Measurements from ENCODE around the gene SPAG16.

SPAG16 gene

GRCh38 chr2:213848631-213849030 lies 564.4 kb downstream of the SPAG16 start:
- no peak for TF ChIP-seq CTCF (conservative IDR thresholded peaks at IDR 0.05; ENCODE audit: low read length)
- peak; percentile 24 for DNase-seq (ENCODE audit: low read depth)
- no peak overlapping the region for H3K4me3 ChIP-seq (ENCODE audit: low read length)

DNA sequence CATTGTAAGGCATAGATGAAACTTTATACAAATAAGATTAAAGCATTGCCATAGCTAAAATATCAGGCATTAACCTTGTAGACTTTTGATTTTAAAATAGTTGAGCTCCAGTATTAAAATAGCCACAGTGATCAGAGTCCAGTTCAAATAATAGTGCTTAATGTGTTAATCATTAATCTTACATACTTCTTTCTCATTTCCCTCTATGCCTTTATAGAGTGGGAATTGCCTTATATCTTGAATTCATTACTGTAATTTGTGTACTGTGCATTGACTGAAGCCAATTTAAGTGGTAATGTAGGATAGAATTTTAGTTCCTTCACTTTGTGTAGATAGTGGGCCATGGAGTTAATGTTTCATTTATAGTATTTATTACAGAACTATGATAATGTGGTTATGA lies 577.4 kb downstream of the SPAG16 start:
- DNase-seq (ENCODE audit: low read depth) = no peak
- TF ChIP-seq CTCF (conservative IDR thresholded peaks at IDR 0.05; ENCODE audit: low read length) = no peak
- H3K4me3 ChIP-seq (ENCODE audit: low read length) = no peak overlapping the region

- no peak overlapping the region for H3K4me3 ChIP-seq (ENCODE audit: low read length)
- DNase-seq (ENCODE audit: low read depth) = no peak
- no peak for TF ChIP-seq CTCF (conservative IDR thresholded peaks at IDR 0.05; ENCODE audit: low read length)
Measured at GRCh38 chr2:213862407-213863076, 578.3 kb downstream of the SPAG16 start.

DNA sequence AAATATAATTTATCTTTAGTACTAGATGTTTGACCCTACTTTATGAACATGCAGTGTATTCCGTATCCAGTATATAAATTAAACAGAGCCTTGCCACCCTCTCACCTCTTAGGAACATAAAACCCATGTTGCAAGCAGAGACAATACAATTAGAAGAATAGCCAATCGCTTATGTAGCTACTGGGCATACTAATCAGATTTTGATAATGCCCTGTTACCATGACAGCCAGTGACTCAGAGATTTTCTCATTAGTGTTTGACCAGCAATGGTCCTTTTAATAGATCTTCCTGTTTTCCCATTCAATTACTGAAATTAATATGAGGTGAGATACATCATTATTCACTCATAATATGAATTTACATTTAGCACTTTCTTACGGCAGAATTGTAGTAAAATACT lies 579.3 kb downstream of the SPAG16 start:
- no peak overlapping the region for H3K4me3 ChIP-seq (ENCODE audit: low read length)
- TF ChIP-seq CTCF (conservative IDR thresholded peaks at IDR 0.05; ENCODE audit: low read length) = no peak
- no peak for DNase-seq (ENCODE audit: low read depth)

- no peak overlapping the region for H3K4me3 ChIP-seq (ENCODE audit: low read length)
- TF ChIP-seq CTCF (conservative IDR thresholded peaks at IDR 0.05; ENCODE audit: low read length) = no peak
- no peak for DNase-seq (ENCODE audit: low read depth)
Measured at GRCh38 chr2:213868526-213868925, 584.3 kb downstream of the SPAG16 start.

- TF ChIP-seq CTCF (conservative IDR thresholded peaks at IDR 0.05; ENCODE audit: low read length) = no peak
- no peak overlapping the region for H3K4me3 ChIP-seq (ENCODE audit: low read length)
- DNase-seq (ENCODE audit: low read depth) = no peak
Measured at GRCh38 chr2:213885485-213885884, 601.2 kb downstream of the SPAG16 start.

DNA sequence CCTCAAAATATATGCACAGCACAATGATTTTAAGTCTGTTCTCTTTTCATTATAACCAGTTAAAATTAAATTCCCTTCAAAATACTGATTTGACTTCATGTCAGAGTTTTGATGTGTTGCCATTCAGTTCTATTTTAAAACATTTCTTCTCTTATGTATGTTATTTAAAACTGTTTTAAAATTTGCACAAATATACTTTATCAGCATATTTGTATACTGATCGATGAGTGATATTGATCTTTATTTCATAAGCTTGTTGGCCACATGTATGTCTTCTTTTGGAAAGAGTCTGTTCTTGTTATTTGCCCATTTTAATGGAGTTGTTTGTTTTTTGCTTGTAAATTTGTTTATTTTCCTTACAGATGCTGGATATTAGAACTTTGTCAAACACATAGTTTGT lies 630.2 kb downstream of the SPAG16 start:
- TF ChIP-seq CTCF (conservative IDR thresholded peaks at IDR 0.05; ENCODE audit: low read length) = no peak
- no peak overlapping the region for H3K4me3 ChIP-seq (ENCODE audit: low read length)
- DNase-seq (ENCODE audit: low read depth) = no peak

All from AG10803 (cell line).